Measurements from ENCODE around the gene FOXP1.

- TF ChIP-seq, protein P1, sequence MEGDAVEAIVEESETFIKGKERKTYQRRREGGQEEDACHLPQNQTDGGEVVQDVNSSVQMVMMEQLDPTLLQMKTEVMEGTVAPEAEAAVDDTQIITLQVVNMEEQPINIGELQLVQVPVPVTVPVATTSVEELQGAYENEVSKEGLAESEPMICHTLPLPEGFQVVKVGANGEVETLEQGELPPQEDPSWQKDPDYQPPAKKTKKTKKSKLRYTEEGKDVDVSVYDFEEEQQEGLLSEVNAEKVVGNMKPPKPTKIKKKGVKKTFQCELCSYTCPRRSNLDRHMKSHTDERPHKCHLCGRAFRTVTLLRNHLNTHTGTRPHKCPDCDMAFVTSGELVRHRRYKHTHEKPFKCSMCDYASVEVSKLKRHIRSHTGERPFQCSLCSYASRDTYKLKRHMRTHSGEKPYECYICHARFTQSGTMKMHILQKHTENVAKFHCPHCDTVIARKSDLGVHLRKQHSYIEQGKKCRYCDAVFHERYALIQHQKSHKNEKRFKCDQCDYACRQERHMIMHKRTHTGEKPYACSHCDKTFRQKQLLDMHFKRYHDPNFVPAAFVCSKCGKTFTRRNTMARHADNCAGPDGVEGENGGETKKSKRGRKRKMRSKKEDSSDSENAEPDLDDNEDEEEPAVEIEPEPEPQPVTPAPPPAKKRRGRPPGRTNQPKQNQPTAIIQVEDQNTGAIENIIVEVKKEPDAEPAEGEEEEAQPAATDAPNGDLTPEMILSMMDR (IDR thresholded peaks at IDR 0.05) = no peak
- TF ChIP-seq POLR2A (IDR thresholded peaks at IDR 0.05) = no peak
These were observed 368.7 kb downstream of the FOXP1 start for GRCh38 chr3:71214797-71215196.

Data from adrenal gland (tissue), 5 donors.